ENCODE measurements around the gene CTDSPL.

DNA sequence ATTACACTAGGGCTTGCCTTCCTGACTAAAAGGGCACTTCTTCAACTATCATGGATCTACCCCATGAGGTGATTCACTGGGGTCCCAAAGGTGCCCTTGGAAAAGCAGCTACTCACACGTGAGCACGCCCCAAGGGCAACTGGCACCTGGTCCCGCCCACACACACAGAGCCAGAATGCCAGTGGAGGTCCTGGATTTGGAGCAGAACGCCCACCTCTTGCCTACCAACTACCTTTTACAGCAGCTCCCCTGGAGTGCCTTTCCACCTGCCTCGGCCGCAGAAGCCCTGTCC lies 1.8 kb upstream of the CTDSPL start:
- TF ChIP-seq CTCF (IDR thresholded peaks at IDR 0.05) = no peak
- TF ChIP-seq POLR2A (IDR thresholded peaks at IDR 0.05) = no peak
